Gastroesophageal sphincter (tissue), 3 donors: ENCODE measurements around the gene ZGLP1.

Experiments
- CTCF ChIP-seq, 4 experiments: fragments of 200-600 bp in 2 of 4; fragments of 450-650 bp in 2 of 4; sonication (generic) in 1 of 4; IDR thresholded peaks; one replicate each; pipeline ENCODE4 v1.5.1; 2017 to 2019; ENCODE audit warnings: antibody characterized with exemption in 4 of 4, mild to moderate bottlenecking in 2 of 4, moderate library complexity in 2 of 4
- EP300 ChIP-seq: sonication (generic); formaldehyde crosslinking; IDR thresholded peaks from one replicate; pipeline ENCODE4 v1.6.1; 2017; ENCODE audit warnings: antibody characterized with exemption, mild to moderate bottlenecking

GRCh38 chr19:10268071-10268470 is 41.5 kb downstream of the ZGLP1 start:
- no peak for TF ChIP-seq CTCF (IDR thresholded peaks at IDR 0.05)
- no peak for TF ChIP-seq EP300
